NCI-H2196 treated with DMSO at 0.1 percent for 48 hours (cell line): ENCODE measurements around the gene STIP1.

Source experiments
- DNase-seq: peaks from one replicate; lab custom pipeline; 2025; ENCODE audit not compliant: unreplicated experiment; lab: John Stamatoyannopoulos, UW

Gene STIP1

GRCh38 chr11:64185693-64186491 lies at the start of gene STIP1:
STIP1 (plus strand) TSS chr11:64186171; CDS start chr11:64186262, 91 bp downstream.
- peak; percentile 93 for DNase-seq

GRCh38 chr11:64136765-64137441 lies 49.1 kb upstream of the STIP1 start:
- DNase-seq: no peak

GRCh38 chr11:64138398-64138797 lies 47.6 kb upstream of the STIP1 start:
- no peak for DNase-seq

- DNase-seq: no peak
Measured at GRCh38 chr11:64139049-64139448, 46.9 kb upstream of the STIP1 start.

GRCh38 chr11:64140082-64140481 lies 45.9 kb upstream of the STIP1 start:
- no peak for DNase-seq

GRCh38 chr11:64141081-64141783 lies 44.7 kb upstream of the STIP1 start:
- DNase-seq: no peak

- DNase-seq: no peak
Measured at GRCh38 chr11:64144587-64145472, 41.1 kb upstream of the STIP1 start.

GRCh38 chr11:64146036-64146955 lies 39.7 kb upstream of the STIP1 start:
- no peak for DNase-seq

GRCh38 chr11:64148226-64148916 lies 37.6 kb upstream of the STIP1 start:
- no peak for DNase-seq

GRCh38 chr11:64148917-64149617 lies 36.9 kb upstream of the STIP1 start:
- no peak for DNase-seq

GRCh38 chr11:64150051-64150450 lies 35.9 kb upstream of the STIP1 start:
- no peak for DNase-seq

GRCh38 chr11:64150481-64151239 lies 35.3 kb upstream of the STIP1 start:
- peak; percentile 67 for DNase-seq

- no peak for DNase-seq
Measured at GRCh38 chr11:64151337-64151736, 34.6 kb upstream of the STIP1 start.

GRCh38 chr11:64152841-64153691 lies 32.9 kb upstream of the STIP1 start:
- peak; percentile 33 for DNase-seq

- no peak for DNase-seq
Measured at GRCh38 chr11:64153812-64154211, 32.2 kb upstream of the STIP1 start.

- no peak for DNase-seq
Measured at GRCh38 chr11:64156235-64157011, 29.5 kb upstream of the STIP1 start.
